NCI-H1436 treated with DMSO at 0.1 percent for 48 hours (cell line): ENCODE data around the gene PRPF8.
"Not testable (repeated sequence)": the region's sequence is repeated elsewhere in the genome, so short reads cannot be mapped to it uniquely, and the experiment has no call there.

ENCODE experiments used
- DNase-seq: peaks from one replicate; lab custom pipeline; 2025; lab: John Stamatoyannopoulos, UW

The PRPF8 gene

GRCh38 chr17:1716076-1716911 is 31.6 kb upstream of the PRPF8 start:
- peak; percentile 99 for DNase-seq

- DNase-seq: no peak
Observed at GRCh38 chr17:1715803-1716075, 31.1 kb upstream of the PRPF8 start.

GRCh38 chr17:1714980-1715802 is 30.5 kb upstream of the PRPF8 start:
- no peak for DNase-seq

- no peak for DNase-seq
Observed at GRCh38 chr17:1714427-1714979, 29.8 kb upstream of the PRPF8 start.

GRCh38 chr17:1713878-1714426 is 29.3 kb upstream of the PRPF8 start:
- no peak for DNase-seq

- no peak for DNase-seq
Observed at GRCh38 chr17:1713160-1713877, 28.7 kb upstream of the PRPF8 start.

- DNase-seq: no peak
Observed at GRCh38 chr17:1712271-1712670, 27.6 kb upstream of the PRPF8 start.

GRCh38 chr17:1711804-1712203 is 27.1 kb upstream of the PRPF8 start:
- DNase-seq: no peak

GRCh38 chr17:1710807-1711553 is 26.3 kb upstream of the PRPF8 start:
- DNase-seq: no peak

- no peak for DNase-seq
Observed at GRCh38 chr17:1709971-1710806, 25.5 kb upstream of the PRPF8 start, which contains the start of gene TLCD2. TSS of gene TLCD2 (minus strand) at chr17:1710377. CDS start at chr17:1710242, 135 bp downstream.

- no peak for DNase-seq
Observed at GRCh38 chr17:1709403-1709951, 24.8 kb upstream of the PRPF8 start.

- not testable (repeated sequence) for DNase-seq
Observed at GRCh38 chr17:1708791-1709346, 24.2 kb upstream of the PRPF8 start.

- DNase-seq: no peak
Observed at GRCh38 chr17:1707107-1707506, 22.4 kb upstream of the PRPF8 start.

- DNase-seq: no peak
Observed at GRCh38 chr17:1705004-1705403, 20.3 kb upstream of the PRPF8 start.

- DNase-seq: no peak
Observed at GRCh38 chr17:1703063-1703462, 18.4 kb upstream of the PRPF8 start.

GRCh38 chr17:1699891-1700290 is 15.2 kb upstream of the PRPF8 start:
- DNase-seq: not testable (repeated sequence)

- no peak for DNase-seq
Observed at GRCh38 chr17:1697681-1698080, 13.0 kb upstream of the PRPF8 start.

GRCh38 chr17:1695365-1695764 is 10.7 kb upstream of the PRPF8 start:
- DNase-seq: no peak

GRCh38 chr17:1693339-1693738 is 8.7 kb upstream of the PRPF8 start:
- no peak for DNase-seq
